Fibroblast of gingiva (primary cell): Measurements from ENCODE around the gene LRG1.

Experiments used
- DNase-seq: peaks from one replicate; pipeline ENCODE4 v3.0.0-alpha.2; 2011; ENCODE audit warnings: low read depth

The LRG1 gene

DNA sequence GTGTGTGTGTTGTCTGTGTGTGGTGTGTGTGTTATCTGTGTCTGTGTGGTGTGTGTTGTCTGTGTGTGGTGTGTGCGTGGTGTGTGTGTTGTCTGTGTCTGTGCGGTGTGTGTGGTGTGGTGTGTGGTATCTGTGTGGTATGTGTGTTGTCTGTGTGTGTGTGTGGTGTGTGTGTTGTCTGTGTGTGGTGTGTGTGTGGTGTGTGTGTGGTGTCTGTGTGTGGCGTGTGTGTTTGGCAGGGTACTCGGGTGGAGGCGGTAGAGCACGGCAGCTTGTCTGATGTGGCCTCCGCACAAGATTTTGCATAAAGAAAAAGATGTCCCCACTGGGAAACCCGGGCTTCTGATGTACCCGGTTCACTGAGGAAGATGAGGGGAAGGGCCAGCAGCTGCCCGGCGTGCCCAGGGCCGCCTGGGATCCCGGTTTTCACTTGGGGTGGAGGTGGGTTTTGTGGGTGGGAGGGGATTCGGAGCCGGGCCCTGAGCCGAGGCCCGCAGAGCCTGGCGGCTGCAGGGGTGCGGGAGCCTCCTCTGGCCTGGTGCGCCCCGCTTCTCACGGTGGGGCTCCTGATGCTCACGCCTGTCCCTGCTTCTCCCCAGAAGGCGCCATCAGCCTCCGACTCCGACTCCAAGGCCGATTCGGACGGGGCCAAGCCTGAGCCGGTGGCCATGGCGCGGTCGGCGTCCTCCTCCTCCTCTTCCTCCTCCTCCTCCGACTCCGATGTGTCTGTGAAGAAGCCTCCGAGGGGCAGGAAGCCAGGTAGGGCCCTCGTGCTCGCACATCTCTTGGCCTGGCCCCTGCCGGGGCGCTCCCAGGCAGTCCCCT, 46.5 kb downstream of the LRG1 start:
- no peak for DNase-seq

GRCh38 chr19:4492337-4493103, 47.3 kb downstream of the LRG1 start:
- no peak for DNase-seq

- DNase-seq = no peak
Observed at GRCh38 chr19:4491446-4491845, 48.4 kb downstream of the LRG1 start.

- DNase-seq = no peak
Observed at GRCh38 chr19:4488496-4488895, 51.3 kb downstream of the LRG1 start.

- DNase-seq = no peak
Observed at GRCh38 chr19:4487572-4487971, 52.3 kb downstream of the LRG1 start.
